NK-92 treated with Interleukin-12 subunit alpha and Interleukin-12 subunit beta, amount 100 ng/mL, for 24 hours (cell line): ENCODE data around the gene TRIO.

Source experiments
- DNase-seq: peaks from one replicate; lab custom pipeline; 2025; lab: John Stamatoyannopoulos, UW

Gene TRIO

GRCh38 chr5:14123551-14123950, 19.6 kb upstream of the TRIO start:
- DNase-seq = no peak

- DNase-seq = no peak
Measured at GRCh38 chr5:14123974-14124482, 19.1 kb upstream of the TRIO start.

- no peak for DNase-seq
Measured at GRCh38 chr5:14125262-14125661, 17.9 kb upstream of the TRIO start.

- DNase-seq = no peak
Measured at GRCh38 chr5:14127587-14127986, 15.6 kb upstream of the TRIO start.

- DNase-seq = no peak
Measured at GRCh38 chr5:14128079-14128478, 15.1 kb upstream of the TRIO start.

- no peak for DNase-seq
Measured at GRCh38 chr5:14129123-14129522, 14.0 kb upstream of the TRIO start.

- DNase-seq = no peak
Measured at GRCh38 chr5:14131855-14132503, 11.2 kb upstream of the TRIO start.

- DNase-seq = no peak
Measured at GRCh38 chr5:14133394-14133793, 9.7 kb upstream of the TRIO start.

GRCh38 chr5:14134083-14134482, 9.1 kb upstream of the TRIO start:
- DNase-seq = no peak

- no peak for DNase-seq
Measured at GRCh38 chr5:14134771-14135170, 8.4 kb upstream of the TRIO start.

- no peak for DNase-seq
Measured at GRCh38 chr5:14135621-14136020, 7.5 kb upstream of the TRIO start.

- no peak for DNase-seq
Measured at GRCh38 chr5:14136228-14136627, 6.9 kb upstream of the TRIO start.

- no peak for DNase-seq
Measured at GRCh38 chr5:14138608-14139540, 4.3 kb upstream of the TRIO start.

GRCh38 chr5:14141764-14142163, 1.4 kb upstream of the TRIO start:
- DNase-seq = no peak

- DNase-seq = no peak
Measured at GRCh38 chr5:14142202-14142826, 828 bp upstream of the TRIO start.

GRCh38 chr5:14143546-14143840, 351 bp downstream of the TRIO start:
- DNase-seq = no peak

- DNase-seq = no peak
Measured at GRCh38 chr5:14143841-14144585, 871 bp downstream of the TRIO start.

GRCh38 chr5:14144586-14145434, 1.7 kb downstream of the TRIO start:
- DNase-seq = no peak

- DNase-seq = no peak
Measured at GRCh38 chr5:14145435-14146334, 2.5 kb downstream of the TRIO start.

GRCh38 chr5:14146725-14147124, 3.6 kb downstream of the TRIO start:
- no peak for DNase-seq
